Head of caudate nucleus (tissue), 42 donors: ENCODE results near the gene FRMD6.
A peak's percentile ranks its signal among the peaks of the same experiment; 100 is the strongest.
"Not testable (repeated sequence)": the region's sequence is repeated elsewhere in the genome, so short reads cannot be mapped to it uniquely, and the experiment has no call there.

ENCODE experiments used
- DNase-seq, 42 donors: peaks; one replicate each; pipeline versions ENCODE4 v3.0.0 to v3.0.0-alpha.2; 2020 to 2021; ENCODE audit warnings: mixed read lengths in 7 of 42
- intact Hi-C: fragments of 100-400 bp; cut with DNase I; formaldehyde crosslinking; loops from one replicate; pipeline ENCODE4 v1.15.0; 2022

FRMD6 gene

DNA sequence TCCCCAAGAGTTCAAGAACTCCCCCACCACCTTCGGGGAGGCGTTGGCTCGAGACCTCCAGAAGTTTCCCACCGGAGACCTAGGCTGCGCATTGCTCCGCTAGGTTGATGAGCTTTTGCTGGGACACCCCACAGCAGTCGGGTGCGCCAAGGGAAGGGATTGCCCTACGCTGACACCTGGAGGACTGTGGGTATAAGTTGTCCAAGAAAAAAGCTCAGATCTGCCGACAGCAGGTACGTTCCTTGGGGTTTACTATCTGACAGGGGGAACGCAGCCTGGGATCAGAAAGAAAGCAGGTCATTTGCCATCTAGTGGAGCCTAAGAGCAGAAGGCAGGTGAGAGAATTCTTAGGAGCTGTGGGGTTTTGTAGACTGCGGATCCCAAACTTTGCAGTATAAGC is 98.8 kb downstream of the FRMD6 start:
- intact Hi-C loops, result no loop called here
- DNase-seq, result no peak

DNA sequence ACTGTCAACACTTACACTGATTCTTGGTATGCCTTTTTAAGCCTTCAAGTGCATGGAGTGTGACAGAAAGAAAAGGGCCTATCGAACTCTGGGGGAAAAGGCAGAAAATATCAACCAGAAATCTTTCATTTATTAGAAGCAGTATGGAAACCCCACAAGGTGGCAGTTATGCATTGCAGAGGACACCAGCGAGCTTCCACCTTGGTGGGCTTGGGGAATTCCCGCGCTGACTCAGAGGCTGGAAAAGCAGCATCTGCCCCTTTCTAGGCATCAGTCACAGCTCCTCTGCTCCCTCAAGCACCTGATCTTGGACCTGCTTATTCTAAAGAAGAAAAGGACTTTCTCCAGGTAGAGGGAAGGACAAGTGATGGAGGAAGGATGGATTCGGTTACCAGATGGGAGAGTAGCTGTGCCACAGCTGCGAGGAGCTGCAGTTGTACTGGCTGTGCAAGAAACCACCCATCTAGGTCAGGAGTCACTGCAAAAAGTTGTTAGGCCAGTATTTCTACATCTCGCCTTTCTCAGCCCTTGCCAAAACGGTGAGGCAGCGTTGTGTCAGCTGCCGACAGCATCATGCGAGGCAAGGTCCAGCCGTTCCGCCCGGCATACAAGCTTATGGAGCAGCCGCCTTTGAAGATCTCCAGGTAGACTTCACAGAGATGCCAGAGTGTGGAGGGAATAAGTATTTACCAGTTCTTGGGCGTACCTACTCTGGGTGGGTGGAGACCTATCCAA is 100.1 kb downstream of the FRMD6 start:
- intact Hi-C loops, DNase-seq: not testable (repeated sequence)

DNA sequence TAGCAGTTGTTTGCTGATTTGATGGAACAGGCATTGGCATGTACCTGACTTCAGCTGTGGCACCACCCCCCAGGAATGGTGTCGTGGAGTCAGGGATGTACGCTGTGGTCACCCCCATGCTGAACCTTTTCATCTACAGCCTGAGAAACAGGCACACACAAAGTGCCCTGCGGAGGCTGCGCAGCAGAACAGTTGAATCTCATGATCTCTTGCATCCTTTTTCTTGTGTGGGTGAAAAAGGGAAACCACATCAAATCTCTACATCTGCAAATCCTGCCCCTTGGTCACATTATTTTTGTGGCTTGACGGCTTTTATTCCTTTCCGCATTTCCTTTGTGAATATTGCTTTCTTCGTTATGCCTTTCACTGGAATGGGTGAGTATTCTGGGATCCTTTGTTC is 106.0 kb downstream of the FRMD6 start:
- intact Hi-C loops, DNase-seq: not testable (repeated sequence)

DNA sequence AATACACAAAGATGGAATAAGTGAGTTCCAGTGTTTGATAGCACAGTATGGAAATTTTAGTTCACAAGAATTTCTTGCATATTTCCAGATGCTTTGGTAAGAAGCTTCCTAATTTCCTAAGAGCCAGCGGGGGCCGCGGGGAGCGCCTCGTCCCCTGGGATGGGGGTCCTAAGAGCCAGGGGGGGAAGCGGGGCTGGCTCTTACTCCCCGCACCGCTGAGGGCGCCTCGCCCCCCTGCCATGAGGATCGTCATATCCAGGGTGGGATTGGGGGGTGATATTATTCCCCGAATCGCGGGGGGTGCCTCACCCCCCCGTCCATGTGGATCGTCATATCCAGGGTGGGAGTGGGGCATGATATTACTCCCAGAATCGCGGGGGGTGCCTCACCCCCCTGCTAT is 108.2 kb downstream of the FRMD6 start:
- DNase-seq, result no peak
- intact Hi-C loops, result no loop called here

DNA sequence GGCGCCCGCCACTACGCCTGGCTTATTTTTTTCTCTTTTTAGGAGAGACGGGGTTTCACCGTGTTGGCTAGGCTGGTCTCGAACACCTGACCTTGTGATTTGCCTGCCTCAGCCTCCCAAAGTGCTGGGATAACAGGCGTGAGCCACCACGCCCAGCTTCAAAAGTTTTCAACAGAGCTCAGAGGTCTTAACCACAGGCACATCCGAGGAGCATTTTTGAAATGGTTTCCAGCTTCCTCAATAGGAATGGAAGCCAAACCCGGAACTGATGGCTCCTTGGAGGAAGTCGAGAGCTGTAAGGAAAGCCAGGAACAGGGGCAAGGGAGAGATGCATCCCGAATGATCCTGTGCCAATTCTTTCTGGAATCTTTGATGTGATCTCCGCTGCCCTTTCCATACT is 114.0 kb downstream of the FRMD6 start:
- DNase-seq, intact Hi-C loops: not testable (repeated sequence)

DNA sequence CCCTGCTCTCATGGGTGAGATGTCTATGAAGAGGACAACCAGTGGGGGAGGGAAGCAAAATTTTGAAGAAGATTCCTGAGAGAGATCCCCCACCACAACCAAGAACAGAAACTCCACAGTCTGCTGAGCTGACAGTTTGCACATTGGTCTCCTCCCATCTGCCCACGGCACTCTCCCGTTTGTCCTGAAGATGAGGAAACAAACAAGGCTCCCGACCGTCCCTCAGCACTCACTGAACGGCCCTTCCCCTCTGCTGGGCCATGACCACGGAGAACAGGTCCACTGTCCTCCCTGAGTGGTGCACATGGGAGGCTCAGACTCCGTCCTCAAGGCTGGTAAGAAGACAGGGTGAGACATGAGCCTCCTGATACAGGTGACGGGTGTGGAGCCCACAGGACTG is 114.9 kb downstream of the FRMD6 start:
- intact Hi-C loops, result not testable (repeated sequence)
- peak in 3 of 42 donors; percentile 2 to 21 (median 14) for DNase-seq

DNA sequence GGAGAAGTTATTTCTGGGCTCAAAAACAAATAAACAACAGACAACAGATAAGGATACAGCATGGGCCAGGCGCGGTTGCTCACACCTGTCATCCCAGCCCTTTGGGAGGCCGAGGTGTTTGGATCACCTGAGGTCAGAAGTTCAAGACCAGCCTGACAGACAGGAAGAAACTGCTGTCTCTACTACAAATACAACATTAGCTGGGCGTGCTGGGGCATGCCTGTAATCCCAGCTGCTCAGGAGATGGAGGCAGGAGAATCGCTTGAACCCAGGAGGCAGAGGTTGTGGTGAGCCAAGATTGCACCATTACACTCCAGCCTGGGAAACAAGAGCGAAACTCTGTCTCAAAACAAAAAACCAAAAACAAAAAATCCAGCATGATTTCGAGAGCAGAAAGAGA is 117.6 kb downstream of the FRMD6 start:
- DNase-seq, intact Hi-C loops: not testable (repeated sequence)

DNA sequence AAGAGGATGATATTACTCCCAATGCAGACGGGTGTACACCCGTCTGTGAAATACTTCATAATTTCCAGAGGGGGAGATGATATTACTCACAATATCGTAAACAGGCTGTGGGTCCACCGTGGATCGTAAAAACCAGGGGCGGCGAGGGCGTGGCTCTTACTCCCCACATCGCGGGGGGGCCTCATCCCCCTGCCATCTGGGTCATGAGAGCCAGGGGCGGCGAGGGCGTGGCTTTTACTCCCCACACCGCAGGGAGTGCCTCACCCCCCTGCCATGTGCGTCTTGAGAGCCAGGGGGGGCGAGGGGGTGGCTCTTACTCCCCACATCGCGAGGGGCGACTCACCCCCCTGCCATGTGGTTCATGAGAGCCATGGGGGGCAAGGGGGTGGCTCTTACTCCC is 122.5 kb downstream of the FRMD6 start:
- no peak for DNase-seq
- intact Hi-C loops, result no loop called here

DNA sequence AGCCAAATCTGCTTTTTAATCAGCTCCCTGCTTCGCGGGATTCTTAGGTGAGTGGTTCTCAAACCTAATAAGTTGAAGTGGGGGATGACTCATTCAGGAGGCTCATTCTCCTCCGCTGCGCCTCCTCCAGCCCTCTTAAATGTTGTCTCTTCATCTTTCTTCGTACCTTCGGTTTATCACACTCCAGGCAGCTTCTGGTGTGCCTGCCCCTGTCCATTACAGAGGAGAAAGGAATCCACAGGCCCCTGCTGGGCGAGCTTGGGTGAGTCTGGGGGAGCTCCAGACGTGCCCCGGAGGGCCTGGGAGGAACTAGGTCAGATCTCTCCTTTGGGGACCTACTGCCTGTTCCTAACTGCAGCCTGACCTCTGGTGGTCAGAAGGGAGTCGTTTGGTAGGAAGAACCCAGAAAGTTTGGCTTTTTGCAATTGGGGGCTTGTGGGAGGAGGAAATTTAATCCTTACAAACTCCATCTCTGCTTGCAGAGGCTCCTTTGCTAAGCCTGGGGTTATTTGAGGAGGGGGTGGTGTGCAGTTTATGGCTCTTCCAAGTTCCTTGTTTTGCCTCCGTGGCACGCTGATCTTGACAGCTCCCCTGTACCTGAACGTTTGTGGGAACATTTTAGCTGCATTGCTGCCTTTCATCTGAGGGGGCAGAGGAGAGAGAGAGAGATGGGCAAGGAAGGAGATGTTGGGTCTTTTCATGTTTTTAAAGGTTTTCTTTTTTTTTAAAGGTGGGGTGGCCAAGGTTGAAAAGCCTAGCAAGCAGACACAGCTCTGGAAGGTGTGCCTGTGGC is 124.6 kb downstream of the FRMD6 start:
- peak; percentile 17 to 83 (median 62) for DNase-seq
- intact Hi-C loops, result loop anchor here (5.0 kb wide), 1 partner anchor 494 kb away; no protein-coding TSS in a partner anchor

DNA sequence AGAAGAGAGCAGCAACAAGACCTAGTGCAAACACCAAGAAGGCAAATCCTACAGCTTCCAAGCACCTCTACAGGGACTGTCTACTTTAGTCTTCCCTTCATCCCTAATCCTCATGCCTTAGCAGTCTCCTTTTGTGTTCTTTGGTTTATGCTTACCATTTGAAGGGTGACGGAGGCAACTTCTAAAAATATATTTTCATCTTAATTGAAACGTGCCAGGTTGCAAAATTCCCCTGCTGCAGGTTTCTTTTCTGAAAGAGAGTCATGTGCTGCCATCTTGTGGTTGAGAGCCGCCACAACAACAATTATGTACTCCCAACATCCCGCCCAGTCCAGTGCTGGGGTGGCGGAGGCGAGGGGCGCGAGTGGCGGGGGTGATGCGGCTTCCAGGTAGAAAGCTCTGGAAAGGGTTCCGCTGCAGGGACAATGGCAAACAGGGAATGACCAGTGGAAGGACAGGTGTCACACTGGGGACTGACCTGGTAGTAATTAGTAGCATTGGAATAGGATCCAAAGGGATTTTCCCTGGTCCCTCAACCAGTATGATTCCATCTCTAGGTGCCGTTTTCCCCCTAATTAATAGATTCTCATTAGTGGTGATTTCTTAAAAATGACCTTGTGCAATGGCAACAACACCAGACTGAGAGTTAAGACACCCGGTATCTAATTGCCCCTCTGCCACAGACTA is 128.4 kb downstream of the FRMD6 start:
- DNase-seq, result peak; percentile 32 to 91 (median 76)
- intact Hi-C loops, result loop anchor here (5.0 kb wide), 1 partner anchor 128 kb away; the partner anchor contains the start of gene FRMD6
